ENCODE results near the gene TP63. TPM values are rescaled to one million over a fixed set of nuclear protein-coding genes. Genes with fewer than 3 reads are reported as not detected.

Gene TP63
- polyA plus RNA-seq, 1 experiment = not detected

DNA sequence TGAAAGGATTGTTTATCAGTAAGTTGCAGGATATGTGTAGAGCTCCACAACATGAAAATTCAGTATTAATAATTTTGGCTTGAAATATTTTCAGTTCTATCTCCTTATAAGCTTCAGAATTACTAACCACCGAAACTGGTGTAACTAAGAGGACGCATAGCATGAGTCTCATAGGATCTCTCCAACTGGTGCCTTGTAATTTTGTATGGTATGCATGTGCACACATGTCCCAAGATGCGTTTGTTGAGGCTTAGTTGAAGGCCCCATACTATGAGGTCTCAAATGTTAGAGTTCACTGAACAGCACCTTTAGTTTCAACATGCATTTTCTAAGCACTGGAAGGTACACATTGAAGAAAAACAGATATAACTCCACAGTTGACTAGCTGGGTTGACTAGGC, 195.4 kb downstream of the TP63 start:
- no peak for DNase-seq (ENCODE audit: low read depth)
- ChIA-PET POLR2A (no interaction called here), CTCF (no interaction called here)
- TF ChIP-seq CTCF (IDR thresholded peaks at IDR 0.05; ENCODE audit: insufficient read depth, low read depth, low read length) = no peak
- Histone ChIP-seq H3K27me3 (ENCODE audit: control insufficient read depth, insufficient read depth, low read length) (no peaks in the 10 kb centered on the region), H3K36me3 (ENCODE audit: control insufficient read depth, insufficient read depth, low read length) (no peaks in the 10 kb centered on the region), H3K4me3 (ENCODE audit: low read depth, low read length) (no peak overlapping the region)

GRCh38 chr3:189827108-189827507, 195.9 kb downstream of the TP63 start:
- Histone ChIP-seq H3K4me3 (ENCODE audit: low read depth, low read length) (no peak overlapping the region), H3K27me3 (ENCODE audit: control insufficient read depth, insufficient read depth, low read length) (no peaks in the 10 kb centered on the region), H3K36me3 (ENCODE audit: control insufficient read depth, insufficient read depth, low read length) (no peaks in the 10 kb centered on the region)
- no peak for TF ChIP-seq CTCF (IDR thresholded peaks at IDR 0.05; ENCODE audit: insufficient read depth, low read depth, low read length)
- ChIA-PET POLR2A (no interaction called here), CTCF (no interaction called here)
- no peak for DNase-seq (ENCODE audit: low read depth)

GRCh38 chr3:189830401-189830800, 199.2 kb downstream of the TP63 start:
- H3K27me3 ChIP-seq (ENCODE audit: control insufficient read depth, insufficient read depth, low read length) = no peaks in the 10 kb centered on the region
- CTCF ChIA-PET = interaction anchor here (0.6 kb wide), 1 partner anchor 119 kb away, joined by 3 read pairs; no protein-coding TSS in a partner anchor
- no peak overlapping the region for H3K4me3 ChIP-seq (ENCODE audit: low read depth, low read length)
- TF ChIP-seq CTCF (IDR thresholded peaks at IDR 0.05; ENCODE audit: insufficient read depth, low read depth, low read length) = no peak
- H3K36me3 ChIP-seq (ENCODE audit: control insufficient read depth, insufficient read depth, low read length) = no peaks in the 10 kb centered on the region
- POLR2A ChIA-PET = no interaction called here
- DNase-seq (ENCODE audit: low read depth) = no peak

- DNase-seq (ENCODE audit: low read depth) = no peak
- H3K4me3 ChIP-seq (ENCODE audit: low read depth, low read length) = no peak overlapping the region
- CTCF ChIA-PET = interaction anchor here (0.7 kb wide), 1 partner anchor 115 kb away, joined by 5 read pairs; no protein-coding TSS in a partner anchor
- TF ChIP-seq CTCF (IDR thresholded peaks at IDR 0.05; ENCODE audit: insufficient read depth, low read depth, low read length) = no peak
- POLR2A ChIA-PET = no interaction called here
- no peaks in the 10 kb centered on the region for H3K36me3 ChIP-seq (ENCODE audit: control insufficient read depth, insufficient read depth, low read length)
- no peaks in the 10 kb centered on the region for H3K27me3 ChIP-seq (ENCODE audit: control insufficient read depth, insufficient read depth, low read length)
Observed at GRCh38 chr3:189833266-189833665, 202.1 kb downstream of the TP63 start.

GRCh38 chr3:189833996-189834395, 202.8 kb downstream of the TP63 start:
- TF ChIP-seq CTCF (IDR thresholded peaks at IDR 0.05; ENCODE audit: insufficient read depth, low read depth, low read length) = no peak
- Histone ChIP-seq H3K4me3 (ENCODE audit: low read depth, low read length) (no peak overlapping the region), H3K36me3 (ENCODE audit: control insufficient read depth, insufficient read depth, low read length) (no peaks in the 10 kb centered on the region), H3K27me3 (ENCODE audit: control insufficient read depth, insufficient read depth, low read length) (no peaks in the 10 kb centered on the region)
- DNase-seq (ENCODE audit: low read depth) = no peak
- CTCF ChIA-PET = no interaction called here
- POLR2A ChIA-PET = no interaction called here
